ENCODE measurements around the gene FCF1. TPM values are rescaled to one million over a fixed set of nuclear protein-coding genes. Genes with fewer than 3 reads are reported as not detected.

FCF1 gene
- total and polyA plus RNA-seq, 9 of the 15 experiments (the other 6 are each of a cell fraction or from before 2014, with no cell fraction given): 6.8 to 91.9 (median 40.0) TPM

DNA sequence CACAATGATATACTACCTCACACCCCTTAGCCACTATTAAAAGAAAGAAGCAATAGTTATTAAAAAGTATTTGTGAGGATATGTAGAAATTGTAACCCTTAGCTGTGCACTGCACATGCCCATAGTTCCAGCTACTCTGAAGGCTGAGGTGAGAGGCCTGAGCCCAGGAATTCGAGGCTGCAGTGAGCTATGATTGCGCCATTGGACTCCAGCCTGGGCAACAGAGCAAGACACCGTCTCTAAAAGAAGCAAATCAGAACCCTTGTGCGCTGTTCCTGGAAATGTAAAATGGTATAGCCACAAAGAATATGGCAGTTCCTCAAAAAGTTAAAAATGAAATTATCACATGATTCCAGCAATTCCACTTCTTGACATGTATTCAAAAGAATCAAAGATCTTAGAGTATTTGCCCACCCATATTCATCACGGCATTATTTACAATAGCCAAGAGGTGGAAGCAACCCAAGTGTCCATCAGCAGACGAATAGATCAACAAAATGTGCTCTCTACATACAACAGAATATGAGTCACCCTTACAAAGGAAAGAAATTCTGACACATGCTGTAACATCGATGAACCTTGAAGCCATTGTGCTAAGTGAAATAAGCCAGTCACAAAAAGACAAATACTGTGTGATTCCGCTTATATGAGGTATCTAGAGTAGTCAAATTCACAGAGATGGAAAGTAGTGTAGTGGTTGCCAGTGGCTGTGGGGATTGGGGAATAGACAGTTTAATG is 26.5 kb downstream of the FCF1 start (continued):
- TF ChIP-seq SMARCB1 (IDR thresholded peaks at IDR 0.05; ENCODE audit: insufficient read length, low read depth): no peak

DNA sequence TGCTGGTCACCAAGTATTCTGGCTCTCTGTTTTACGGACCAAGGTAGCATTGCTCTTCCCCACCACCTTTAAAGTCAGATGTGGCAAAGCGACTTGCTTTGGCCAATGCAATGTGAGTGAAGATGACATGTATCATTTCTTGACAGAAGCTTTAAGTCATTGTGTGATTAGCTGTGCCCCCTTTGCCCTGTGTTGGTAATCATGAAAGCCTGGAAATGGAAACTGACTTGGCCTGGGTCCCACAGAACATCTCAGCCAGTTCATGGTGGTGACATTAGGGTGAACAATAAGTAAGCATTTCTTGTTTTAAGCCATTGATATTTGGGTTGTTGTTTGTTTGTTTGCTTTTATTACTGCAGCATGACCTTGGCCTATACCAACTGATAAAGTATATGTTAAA is 34.3 kb downstream of the FCF1 start:
- H3K9me1 ChIP-seq (ENCODE audit: control insufficient read depth, insufficient read depth, low read length): no peaks in the 10 kb centered on the region
- H3K27me3 ChIP-seq (ENCODE audit: control insufficient read depth in 2 of 2, insufficient read depth in 2 of 2, low read length in 2 of 2): no peaks in the 10 kb centered on the region
- H3K9ac ChIP-seq (ENCODE audit: insufficient read depth in 1 of 2, low read depth in 2 of 2, low read length in 2 of 2): no peak overlapping the region
- H3K79me2 ChIP-seq (ENCODE audit: control insufficient read depth, insufficient read depth, low read length): no peaks in the 10 kb centered on the region
- in situ Hi-C loops (cut with MboI): no loop called here
- DNase-seq (ENCODE audit: extremely low read depth in 1 of 4, low spot score in 3 of 4) (no peak), FAIRE-seq (no peak), ATAC-seq (no peak)
- no peaks in the 10 kb centered on the region for H3K9me3 ChIP-seq (replicated peaks; ENCODE audit: control insufficient read depth, insufficient read depth, low read depth, low read length)
- H3K4me3 ChIP-seq: no peak overlapping the region
- H3K4me2 ChIP-seq (ENCODE audit: insufficient read depth, low read length): no peak overlapping the region
- WGBS (ENCODE audit: insufficient coverage, low coverage, missing lambda C conversion rate): 29% methylated on average over 2 of the region's 2 CpGs
- no TSS peak for BruUV-seq (replicated peaks)
- H3K27ac ChIP-seq (ENCODE audit: extremely low read depth, low read depth, low read length): no peak overlapping the region
- no peak overlapping the region for H2AFZ ChIP-seq (ENCODE audit: low read depth, low read length)
- no peaks in the 10 kb centered on the region for H3K4me1 ChIP-seq (replicated peaks in 1 of 2; ENCODE audit: control insufficient read depth in 2 of 2, insufficient read depth in 2 of 2, low read length in 2 of 2)
- POLR2A ChIA-PET: no interaction called here
- intact Hi-C loops (cut with micrococcal nuclease): no loop called here
- CTCF ChIA-PET (ENCODE audit: low intra/inter-chr PET ratio): no interaction called here
- no peaks in the 10 kb centered on the region for H3K36me3 ChIP-seq (ENCODE audit: control insufficient read depth, insufficient read depth, low read length)
- no peaks in the 10 kb centered on the region for H4K20me1 ChIP-seq (replicated peaks; ENCODE audit: control insufficient read depth, insufficient read depth, low read length)
- TF ChIP-seq ZNF224 (CRISPR knock-in tag; IDR thresholded peaks at IDR 0.05) (no peak), MED1 (CRISPR knock-in tag; IDR thresholded peaks at IDR 0.05; ENCODE audit: borderline replicate concordance) (no peak), HMGN3 (IDR thresholded peaks at IDR 0.05; ENCODE audit: borderline replicate concordance, extremely low read depth, insufficient read length, low read depth, low read length) (no peak), TSC22D4 (tag; IDR thresholded peaks at IDR 0.05) (no peak), ZNF717 (CRISPR knock-in tag; IDR thresholded peaks at IDR 0.05) (no peak), ZNF668 (CRISPR knock-in tag; IDR thresholded peaks at IDR 0.05) (no peak), ZNF133 (CRISPR knock-in tag; IDR thresholded peaks at IDR 0.05) (no peak), DIDO1 (tag; IDR thresholded peaks at IDR 0.05; ENCODE audit: low read depth) (no peak)
- TF ChIP-seq, protein P1, sequence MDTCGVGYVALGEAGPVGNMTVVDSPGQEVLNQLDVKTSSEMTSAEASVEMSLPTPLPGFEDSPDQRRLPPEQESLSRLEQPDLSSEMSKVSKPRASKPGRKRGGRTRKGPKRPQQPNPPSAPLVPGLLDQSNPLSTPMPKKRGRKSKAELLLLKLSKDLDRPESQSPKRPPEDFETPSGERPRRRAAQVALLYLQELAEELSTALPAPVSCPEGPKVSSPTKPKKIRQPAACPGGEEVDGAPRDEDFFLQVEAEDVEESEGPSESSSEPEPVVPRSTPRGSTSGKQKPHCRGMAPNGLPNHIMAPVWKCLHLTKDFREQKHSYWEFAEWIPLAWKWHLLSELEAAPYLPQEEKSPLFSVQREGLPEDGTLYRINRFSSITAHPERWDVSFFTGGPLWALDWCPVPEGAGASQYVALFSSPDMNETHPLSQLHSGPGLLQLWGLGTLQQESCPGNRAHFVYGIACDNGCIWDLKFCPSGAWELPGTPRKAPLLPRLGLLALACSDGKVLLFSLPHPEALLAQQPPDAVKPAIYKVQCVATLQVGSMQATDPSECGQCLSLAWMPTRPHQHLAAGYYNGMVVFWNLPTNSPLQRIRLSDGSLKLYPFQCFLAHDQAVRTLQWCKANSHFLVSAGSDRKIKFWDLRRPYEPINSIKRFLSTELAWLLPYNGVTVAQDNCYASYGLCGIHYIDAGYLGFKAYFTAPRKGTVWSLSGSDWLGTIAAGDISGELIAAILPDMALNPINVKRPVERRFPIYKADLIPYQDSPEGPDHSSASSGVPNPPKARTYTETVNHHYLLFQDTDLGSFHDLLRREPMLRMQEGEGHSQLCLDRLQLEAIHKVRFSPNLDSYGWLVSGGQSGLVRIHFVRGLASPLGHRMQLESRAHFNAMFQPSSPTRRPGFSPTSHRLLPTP (IDR thresholded peaks at IDR 0.05; ENCODE audit: borderline replicate concordance, extremely low read depth, insufficient read length): no peak
- TF ChIP-seq, protein P2, sequence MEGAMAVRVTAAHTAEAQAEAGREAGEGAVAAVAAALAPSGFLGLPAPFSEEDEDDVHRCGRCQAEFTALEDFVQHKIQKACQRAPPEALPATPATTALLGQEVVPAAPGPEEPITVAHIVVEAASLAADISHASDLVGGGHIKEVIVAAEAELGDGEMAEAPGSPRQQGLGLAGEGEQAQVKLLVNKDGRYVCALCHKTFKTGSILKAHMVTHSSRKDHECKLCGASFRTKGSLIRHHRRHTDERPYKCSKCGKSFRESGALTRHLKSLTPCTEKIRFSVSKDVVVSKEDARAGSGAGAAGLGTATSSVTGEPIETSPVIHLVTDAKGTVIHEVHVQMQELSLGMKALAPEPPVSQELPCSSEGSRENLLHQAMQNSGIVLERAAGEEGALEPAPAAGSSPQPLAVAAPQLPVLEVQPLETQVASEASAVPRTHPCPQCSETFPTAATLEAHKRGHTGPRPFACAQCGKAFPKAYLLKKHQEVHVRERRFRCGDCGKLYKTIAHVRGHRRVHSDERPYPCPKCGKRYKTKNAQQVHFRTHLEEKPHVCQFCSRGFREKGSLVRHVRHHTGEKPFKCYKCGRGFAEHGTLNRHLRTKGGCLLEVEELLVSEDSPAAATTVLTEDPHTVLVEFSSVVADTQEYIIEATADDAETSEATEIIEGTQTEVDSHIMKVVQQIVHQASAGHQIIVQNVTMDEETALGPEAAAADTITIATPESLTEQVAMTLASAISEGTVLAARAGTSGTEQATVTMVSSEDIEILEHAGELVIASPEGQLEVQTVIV (CRISPR knock-in tag; IDR thresholded peaks at IDR 0.05; ENCODE audit: borderline replicate concordance): no peak
- TF ChIP-seq, protein P3, sequence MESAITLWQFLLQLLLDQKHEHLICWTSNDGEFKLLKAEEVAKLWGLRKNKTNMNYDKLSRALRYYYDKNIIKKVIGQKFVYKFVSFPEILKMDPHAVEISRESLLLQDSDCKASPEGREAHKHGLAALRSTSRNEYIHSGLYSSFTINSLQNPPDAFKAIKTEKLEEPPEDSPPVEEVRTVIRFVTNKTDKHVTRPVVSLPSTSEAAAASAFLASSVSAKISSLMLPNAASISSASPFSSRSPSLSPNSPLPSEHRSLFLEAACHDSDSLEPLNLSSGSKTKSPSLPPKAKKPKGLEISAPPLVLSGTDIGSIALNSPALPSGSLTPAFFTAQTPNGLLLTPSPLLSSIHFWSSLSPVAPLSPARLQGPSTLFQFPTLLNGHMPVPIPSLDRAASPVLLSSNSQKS (CRISPR knock-in tag; IDR thresholded peaks at IDR 0.05): no peak
